ENCODE results near the gene RPS26.

DNA sequence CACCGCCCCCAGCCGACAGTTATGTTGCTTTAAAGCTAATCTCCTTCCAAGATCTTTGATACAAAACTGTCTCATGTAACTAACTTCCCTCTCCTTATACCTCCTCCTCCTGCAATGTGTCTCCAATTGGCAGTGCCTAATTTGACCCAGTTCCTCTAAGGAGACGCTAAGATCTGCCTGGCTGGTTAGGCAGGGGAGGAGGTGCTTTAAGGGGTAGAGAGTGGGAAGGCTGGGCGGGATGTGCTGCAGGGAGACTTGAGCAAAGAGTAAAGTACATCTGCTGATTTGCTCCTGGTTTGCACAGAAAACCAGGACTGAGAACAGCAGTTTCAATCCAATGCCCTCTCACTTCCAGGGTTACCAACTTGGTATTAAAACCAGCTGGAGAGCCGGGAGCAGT, 28.2 kb upstream of the RPS26 start:
- TF ChIP-seq, protein P1, sequence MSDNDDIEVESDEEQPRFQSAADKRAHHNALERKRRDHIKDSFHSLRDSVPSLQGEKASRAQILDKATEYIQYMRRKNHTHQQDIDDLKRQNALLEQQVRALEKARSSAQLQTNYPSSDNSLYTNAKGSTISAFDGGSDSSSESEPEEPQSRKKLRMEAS (IDR thresholded peaks at IDR 0.05): no peak
- TF ChIP-seq EP300 (IDR thresholded peaks at IDR 0.05; ENCODE audit: borderline replicate concordance) (no peak), TCF12 (IDR thresholded peaks at IDR 0.05; ENCODE audit: low read depth) (no peak), TAF1 (IDR thresholded peaks at IDR 0.05; ENCODE audit: low read depth) (no peak), ZBTB7A (IDR thresholded peaks at IDR 0.05; ENCODE audit: low read depth) (no peak)
- TF ChIP-seq, protein P2, sequence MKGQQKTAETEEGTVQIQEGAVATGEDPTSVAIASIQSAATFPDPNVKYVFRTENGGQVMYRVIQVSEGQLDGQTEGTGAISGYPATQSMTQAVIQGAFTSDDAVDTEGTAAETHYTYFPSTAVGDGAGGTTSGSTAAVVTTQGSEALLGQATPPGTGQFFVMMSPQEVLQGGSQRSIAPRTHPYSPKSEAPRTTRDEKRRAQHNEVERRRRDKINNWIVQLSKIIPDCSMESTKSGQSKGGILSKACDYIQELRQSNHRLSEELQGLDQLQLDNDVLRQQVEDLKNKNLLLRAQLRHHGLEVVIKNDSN (IDR thresholded peaks at IDR 0.05): no peak

Data from Ishikawa (cell line).